Body of pancreas (tissue), 4 donors: Measurements from ENCODE around the gene PIH1D1. TPM values are rescaled to one million over a fixed set of nuclear protein-coding genes. Genes with fewer than 3 reads are reported as not detected.

ENCODE experiments used
- ATAC-seq: fragments of 150-250 bp; one replicate; pipeline ENCODE4 v1.9.1; 2016
- DNase-seq, 4 donors: peaks; one replicate each; pipeline ENCODE4 v3.0.0-alpha.2; 2019
- H3K27ac ChIP-seq, 4 donors: fragments of 200-600 bp; sonication (generic); 1 replicate in 3 of 4; 2 replicates in 1 of 4; pipeline versions ENCODE4 v1.5.1 to v1.6.1; 2016 to 2019; ENCODE audit warnings: mild to moderate bottlenecking in 1 of 4, mixed read lengths in 1 of 4, moderate library complexity in 1 of 4
- H3K27me3 ChIP-seq, 2 donors: fragments of 200-600 bp; sonication (generic); one replicate each; pipeline ENCODE4 v1.6.0; 2016; ENCODE audit warnings: mild to moderate bottlenecking in 1 of 2
- H3K36me3 ChIP-seq, 2 donors: fragments of 200-600 bp; sonication (generic); replicated peaks in 1 of 2; 2 replicates each; pipeline ENCODE4 v1.5.1; 2016; ENCODE audit warnings: low read depth in 2 of 2; ENCODE audit not compliant: insufficient read depth in 1 of 2
- H3K4me1 ChIP-seq: fragments of 200-600 bp; sonication (generic); one replicate; pipeline ENCODE4 v1.6.0; 2016
- H3K4me3 ChIP-seq, 2 donors: fragments of 200-600 bp; sonication (generic); 1 replicate in 1 of 2; 2 replicates in 1 of 2; pipeline ENCODE4 v1.5.1; 2016 to 2019
- H3K9me3 ChIP-seq, 3 donors: fragments of 200-600 bp; sonication (generic); 1 replicate in 2 of 3; 2 replicates in 1 of 3; pipeline ENCODE4 v1.5.1; 2016
- CTCF ChIP-seq, 7 experiments: fragments of 450-650 bp in 4 of 7; fragments of 200-600 bp in 3 of 7; sonication (generic) in 3 of 7; IDR thresholded peaks; one replicate each; pipeline ENCODE4 v1.5.1; 2016 to 2019; ENCODE audit warnings: antibody characterized with exemption in 7 of 7
- POLR2A ChIP-seq, 3 donors: fragments of 450-650 bp; IDR thresholded peaks; one replicate each; pipeline ENCODE4 v1.6.1; 2016; ENCODE audit warnings: antibody characterized with exemption in 3 of 3, mild to moderate bottlenecking in 2 of 3
- WGBS, 2 donors: methylation state at CpG; one replicate each; pipeline ENCODE4 v1.1.5; 2017; 5-methylcytosine and 5-hydroxymethylcytosine counted together
- intact Hi-C: fragments of 100-400 bp; cut with DNase I; formaldehyde crosslinking; loops from one replicate; pipeline ENCODE4 v1.15.1; 2023
- total RNA-seq, 2 donors: library from RNA; depleted of rRNA; stranded (reverse); fragments of >200 nt; gene quantifications; one replicate each; pipeline ENCODE4 v1.1.0, GENCODE V29; 2016

PIH1D1 gene
- total RNA-seq, 2 donors from 2014 or later: 57.0 to 63.3 TPM

- no peaks in the 10 kb centered on the region for H3K27me3 ChIP-seq
Observed at GRCh38 chr19:49411681-49412326, 39.8 kb downstream of the PIH1D1 start.

GRCh38 chr19:49409441-49410029 lies 42.1 kb downstream of the PIH1D1 start:
- DNase-seq (peak in 1 of 4 donors; percentile 16), ATAC-seq (no peak)
- intact Hi-C loops: no loop called here
- TF ChIP-seq CTCF (IDR thresholded peaks at IDR 0.05) (no peak), POLR2A (IDR thresholded peaks at IDR 0.05) (no peak)
- Histone ChIP-seq H3K27ac (no peak overlapping the region), H3K4me3 (no peak overlapping the region), H3K27me3 (no peaks in the 10 kb centered on the region), H3K9me3 (no peaks in the 10 kb centered on the region), H3K4me1 (no peaks in the 10 kb centered on the region), H3K36me3 (no peaks in the 10 kb centered on the region)
- WGBS, 2 donors: 67 to 68% methylated on average over 5 of the region's 5 CpGs

More at GRCh38 chr19:49411681-49412326, 39.8 kb downstream of the PIH1D1 start:
- no peak overlapping the region for H3K4me3 ChIP-seq
- no peaks in the 10 kb centered on the region for H3K9me3 ChIP-seq
- H3K4me1 ChIP-seq: no peaks in the 10 kb centered on the region
- no peak for DNase-seq
- ATAC-seq: no peak
- intact Hi-C loops: no loop called here
- TF ChIP-seq CTCF (IDR thresholded peaks at IDR 0.05) (no peak), POLR2A (IDR thresholded peaks at IDR 0.05) (no peak)
- H3K36me3 ChIP-seq: no peaks in the 10 kb centered on the region
- no peak overlapping the region for H3K27ac ChIP-seq
- WGBS, 2 donors: 80 to 89% methylated on average over 3 of the region's 3 CpGs

- no peak overlapping the region for H3K4me3 ChIP-seq
- TF ChIP-seq POLR2A (IDR thresholded peaks at IDR 0.05) (no peak), CTCF (IDR thresholded peaks at IDR 0.05) (no peak)
- intact Hi-C loops: no loop called here
- WGBS, 2 donors: 67 to 76% methylated on average over 6 to 7 of the region's 8 CpGs
- H3K27me3 ChIP-seq: no peaks in the 10 kb centered on the region
- no peak overlapping the region for H3K27ac ChIP-seq
- no peak for DNase-seq
- no peaks in the 10 kb centered on the region for H3K36me3 ChIP-seq
- H3K9me3 ChIP-seq: no peaks in the 10 kb centered on the region
- H3K4me1 ChIP-seq: no peaks in the 10 kb centered on the region
- ATAC-seq: no peak
Observed at GRCh38 chr19:49408816-49409440, 42.7 kb downstream of the PIH1D1 start.

GRCh38 chr19:49407482-49408015 lies 44.1 kb downstream of the PIH1D1 start:
- Histone ChIP-seq H3K4me1 (no peaks in the 10 kb centered on the region), H3K4me3 (no peak overlapping the region), H3K27me3 (no peaks in the 10 kb centered on the region), H3K9me3 (no peaks in the 10 kb centered on the region), H3K36me3 (no peaks in the 10 kb centered on the region), H3K27ac (no peak overlapping the region)
- DNase-seq (no peak), ATAC-seq (no peak)
- no peak for TF ChIP-seq POLR2A (IDR thresholded peaks at IDR 0.05)
- no peak for TF ChIP-seq CTCF (IDR thresholded peaks at IDR 0.05)
- WGBS, 2 donors: 81 to 83% methylated on average over 16 of the region's 16 CpGs
- intact Hi-C loops: no loop called here
